NCI-H2196 treated with DMSO at 0.1 percent for 48 hours (cell line): ENCODE results near the gene PPP2R2D.

Experiments
- DNase-seq: peaks from one replicate; lab custom pipeline; 2025; ENCODE audit not compliant: unreplicated experiment; lab: John Stamatoyannopoulos, UW

The PPP2R2D gene

GRCh38 chr10:131886237-131886636, 14.6 kb upstream of the PPP2R2D start:
- no peak for DNase-seq

GRCh38 chr10:131888186-131888604, 12.6 kb upstream of the PPP2R2D start:
- DNase-seq = no peak

GRCh38 chr10:131889755-131890154, 11.1 kb upstream of the PPP2R2D start:
- no peak for DNase-seq

DNA sequence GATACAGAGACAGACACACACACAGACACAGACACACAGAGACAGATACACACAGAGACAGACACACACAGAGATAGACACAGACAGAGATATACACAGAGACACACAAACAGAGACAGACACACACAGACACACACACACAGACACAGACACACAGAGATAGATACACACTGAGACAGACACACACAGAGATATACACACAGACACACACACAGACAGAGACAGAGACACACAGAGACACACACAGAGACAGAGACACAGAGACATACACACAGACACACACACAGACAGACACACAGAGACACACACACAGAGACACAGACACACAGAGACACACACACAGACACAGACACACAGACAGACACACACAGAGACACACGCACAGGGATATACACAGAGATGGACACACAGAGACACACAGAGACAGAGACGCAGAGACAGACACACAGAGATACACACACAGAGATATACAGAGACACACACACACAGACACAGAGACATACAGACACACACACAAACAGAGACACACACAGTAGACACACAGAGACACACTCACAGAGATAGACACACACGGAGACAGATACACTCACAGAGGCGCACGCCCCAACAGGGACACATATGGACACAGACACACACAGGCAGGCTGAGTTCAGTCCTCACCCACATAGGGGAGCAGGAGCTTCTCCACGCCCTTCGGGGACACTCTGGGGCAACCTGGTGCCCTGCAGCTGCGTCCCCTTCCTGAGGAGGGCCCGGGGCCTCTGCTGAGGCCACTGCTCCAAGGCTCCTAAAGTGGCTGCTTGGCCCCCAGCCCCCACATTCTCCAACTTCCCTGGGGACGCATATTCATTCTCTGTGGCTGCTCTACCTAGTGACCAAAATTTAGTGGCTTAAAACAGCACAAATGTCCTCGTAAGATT, 10.3 kb upstream of the PPP2R2D start:
- DNase-seq = no peak

DNA sequence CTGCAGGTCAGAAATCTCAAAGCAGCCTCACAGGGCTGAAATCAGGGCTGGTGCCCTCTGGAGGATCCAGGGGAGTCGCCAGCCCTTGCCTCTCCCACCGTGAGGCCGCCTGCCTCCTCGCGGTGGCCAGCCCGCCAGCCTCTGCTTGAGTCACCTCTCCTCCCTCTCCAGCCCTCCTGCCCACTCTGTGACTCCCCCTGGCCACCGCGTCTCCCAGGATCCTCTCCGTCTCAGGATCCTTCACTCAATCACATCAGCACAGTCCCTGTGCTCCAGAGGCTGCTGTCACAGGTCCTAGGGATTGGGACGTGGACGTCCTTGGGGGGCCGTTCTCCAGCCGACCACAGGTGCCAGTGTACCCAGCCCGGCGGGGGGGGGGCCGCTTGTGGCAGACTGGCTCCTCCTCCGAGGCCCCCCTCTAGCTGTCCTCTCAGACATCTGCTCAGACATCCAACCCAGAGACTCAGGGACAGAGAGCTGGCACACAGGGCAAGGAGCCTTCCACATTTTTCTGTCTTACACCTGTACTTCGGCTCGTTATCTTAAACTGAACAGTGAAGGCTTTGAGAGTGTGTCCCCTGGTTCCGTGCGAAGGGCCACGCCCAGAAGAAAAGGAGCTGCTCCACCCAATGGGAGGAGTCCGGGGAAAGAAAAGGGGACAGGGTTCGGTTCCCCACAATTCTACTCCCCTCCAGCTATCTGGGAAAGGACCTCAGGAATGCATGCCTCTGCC, 9.4 kb upstream of the PPP2R2D start:
- no peak for DNase-seq

DNA sequence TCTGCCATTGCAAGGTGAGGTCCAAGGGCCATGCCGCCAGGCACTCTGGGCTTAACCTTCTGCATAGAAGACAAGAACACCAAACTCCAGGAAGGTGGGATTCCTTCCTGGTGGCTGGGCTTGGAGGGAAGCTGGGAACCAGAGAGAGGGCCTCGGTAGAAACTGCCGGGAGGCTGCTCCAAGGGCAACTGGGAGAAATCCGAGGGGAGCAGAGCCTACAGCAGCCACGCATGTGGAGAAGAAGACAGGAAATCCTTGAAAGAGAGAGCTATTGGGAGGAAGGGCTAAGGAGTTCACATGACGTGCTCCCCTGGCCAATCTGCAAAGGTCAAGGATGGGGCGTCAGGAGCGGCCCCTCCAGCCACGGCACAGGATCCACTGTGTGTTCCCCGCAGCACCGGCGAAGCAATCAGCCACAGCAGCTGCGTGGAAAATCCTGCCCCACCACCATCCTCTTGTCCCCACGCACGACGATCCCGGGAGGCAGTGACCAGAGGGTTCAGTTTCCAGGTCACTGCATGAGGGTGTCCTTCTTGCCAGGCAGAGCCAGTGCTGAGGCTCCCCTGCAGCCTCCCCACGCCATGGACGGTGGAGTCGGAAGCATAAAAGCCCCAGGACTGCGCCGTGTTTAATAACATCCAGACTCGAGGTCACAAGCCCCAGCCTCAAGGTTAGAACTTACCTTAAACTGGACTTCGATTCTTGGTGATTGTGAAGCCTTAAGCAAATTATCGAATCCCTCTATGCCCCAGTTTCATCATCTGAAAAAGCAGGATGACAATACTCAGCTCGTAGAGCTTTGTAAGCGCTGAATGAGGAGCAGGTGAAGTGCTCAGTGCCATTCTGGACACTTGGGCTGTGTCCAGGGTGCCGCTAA, 8.6 kb upstream of the PPP2R2D start:
- DNase-seq = no peak

- no peak for DNase-seq
Measured at GRCh38 chr10:131892806-131893675, 7.8 kb upstream of the PPP2R2D start.

- DNase-seq = no peak
Measured at GRCh38 chr10:131895116-131895515, 5.7 kb upstream of the PPP2R2D start.

DNA sequence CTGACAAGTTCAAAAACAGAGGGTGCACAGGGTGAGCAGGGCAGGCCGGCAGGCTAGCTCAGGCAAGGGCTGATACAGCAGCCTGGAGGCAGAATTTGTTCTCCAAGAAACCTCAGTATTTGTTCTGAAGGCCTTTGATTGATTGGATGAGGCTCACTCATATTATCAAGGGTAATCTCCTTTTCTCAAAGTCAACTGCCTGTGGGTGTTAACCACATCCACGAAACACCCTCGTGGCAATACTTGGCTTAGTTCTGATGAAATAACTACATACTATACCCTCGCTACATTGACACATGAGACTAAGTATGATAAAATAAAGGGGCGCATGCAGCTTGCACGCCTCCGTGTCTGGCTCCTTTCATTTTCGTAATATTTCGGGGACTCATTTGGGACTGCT, 4.4 kb upstream of the PPP2R2D start:
- DNase-seq = no peak

DNA sequence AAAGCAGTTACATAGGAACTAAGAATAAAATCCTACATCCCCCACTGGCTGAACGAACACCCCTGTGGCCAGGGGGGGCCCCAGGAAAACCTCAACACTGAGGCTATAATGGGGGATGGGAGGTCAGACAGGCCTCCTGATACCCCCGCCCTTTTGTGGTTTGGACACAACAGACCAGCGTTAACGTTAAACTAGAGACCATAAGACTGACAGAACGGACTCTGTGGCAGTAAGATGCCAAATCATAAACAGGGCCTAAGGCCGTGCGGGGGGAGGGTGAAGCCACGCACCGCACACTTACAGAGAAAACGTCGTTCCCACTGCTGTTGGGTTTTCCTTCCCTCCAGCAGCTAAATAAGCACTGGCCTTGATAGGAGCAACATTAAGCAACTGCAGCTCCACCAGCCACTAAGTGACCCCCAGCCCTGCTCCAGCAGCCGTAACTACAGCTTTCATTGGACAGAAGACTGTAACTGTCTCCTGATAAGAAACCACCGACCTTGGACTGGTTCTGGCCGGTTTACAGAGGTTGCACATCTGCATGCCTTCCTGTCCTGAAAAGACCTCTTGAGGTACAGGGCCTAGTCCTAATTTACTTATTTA, 3.4 kb upstream of the PPP2R2D start:
- no peak for DNase-seq

DNA sequence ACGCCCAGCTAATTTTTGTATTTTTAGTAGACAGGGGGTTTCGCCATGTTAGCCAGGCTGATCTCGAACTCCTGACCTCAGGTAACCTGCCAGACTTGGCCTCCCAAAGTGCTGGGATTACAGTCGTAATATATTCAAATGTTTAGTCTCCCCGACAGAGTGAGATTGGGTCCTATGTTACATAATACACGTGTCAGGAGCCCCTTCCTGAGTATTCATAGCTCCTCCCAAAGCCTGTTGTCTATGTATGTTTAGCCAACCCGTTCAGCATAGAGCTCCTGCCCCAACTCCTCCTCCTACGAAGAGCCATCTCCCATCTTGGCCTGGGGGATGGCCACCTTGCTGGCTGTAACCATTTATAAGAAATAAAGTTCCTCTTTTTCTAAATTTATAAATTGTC, 2.7 kb upstream of the PPP2R2D start:
- no peak for DNase-seq

- no peak for DNase-seq
Measured at GRCh38 chr10:131898713-131899112, 2.1 kb upstream of the PPP2R2D start.

GRCh38 chr10:131899116-131899690, 1.6 kb upstream of the PPP2R2D start:
- DNase-seq = no peak

DNA sequence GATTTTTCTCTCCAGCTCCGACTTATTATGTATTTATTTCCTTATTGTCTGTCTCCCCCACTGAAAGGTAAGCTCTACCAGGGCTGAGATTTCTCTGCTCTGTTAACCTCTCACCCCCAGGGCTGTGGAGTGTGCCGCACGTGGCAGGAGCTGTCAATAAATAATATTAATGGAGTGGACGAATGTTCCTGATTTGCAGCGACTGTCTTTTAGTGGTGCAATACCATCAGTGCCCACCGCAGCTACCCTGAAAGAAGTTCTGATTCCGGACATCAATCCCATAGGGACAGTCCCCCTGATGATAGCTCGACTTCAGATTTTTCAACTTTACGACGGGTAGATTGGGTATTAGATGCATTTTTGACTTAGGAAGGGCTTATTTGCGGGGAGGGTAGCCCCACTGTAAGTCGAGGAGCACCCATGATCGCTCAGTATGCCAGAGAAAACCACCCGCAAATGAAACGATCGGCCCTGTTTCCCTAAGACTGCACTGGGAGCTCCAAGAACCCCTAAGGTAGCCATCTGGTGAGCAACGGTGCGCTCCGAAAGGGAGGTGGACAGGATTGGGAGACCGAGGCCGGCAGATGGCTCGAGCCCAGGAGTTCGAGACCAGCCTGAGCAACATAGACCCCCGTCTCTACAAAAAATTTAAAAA, 986 bp upstream of the PPP2R2D start:
- DNase-seq = no peak

GRCh38 chr10:131901181-131901829, 497 bp downstream of the PPP2R2D start:
- no peak for DNase-seq

DNA sequence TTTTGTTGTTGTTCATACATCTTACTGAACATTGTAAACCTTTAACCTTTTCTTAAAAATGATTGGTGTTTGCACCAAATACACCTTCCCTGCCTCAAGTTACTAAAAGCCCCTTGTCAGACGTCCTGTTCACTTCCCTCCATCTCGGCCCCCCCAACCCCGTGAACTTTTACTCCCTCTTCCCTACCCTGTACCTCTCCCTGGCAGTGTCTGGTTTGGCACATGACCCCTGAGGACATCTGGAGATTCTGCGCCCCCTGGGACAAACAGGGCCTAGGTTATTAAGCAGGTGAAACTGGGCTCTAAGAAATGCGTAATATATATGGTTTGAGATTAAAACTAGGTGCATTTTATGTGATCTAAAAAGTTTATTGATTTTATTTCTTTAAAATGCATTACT, 1.4 kb downstream of the PPP2R2D start:
- DNase-seq = no peak

GRCh38 chr10:131902691-131903090, 1.9 kb downstream of the PPP2R2D start:
- no peak for DNase-seq

DNA sequence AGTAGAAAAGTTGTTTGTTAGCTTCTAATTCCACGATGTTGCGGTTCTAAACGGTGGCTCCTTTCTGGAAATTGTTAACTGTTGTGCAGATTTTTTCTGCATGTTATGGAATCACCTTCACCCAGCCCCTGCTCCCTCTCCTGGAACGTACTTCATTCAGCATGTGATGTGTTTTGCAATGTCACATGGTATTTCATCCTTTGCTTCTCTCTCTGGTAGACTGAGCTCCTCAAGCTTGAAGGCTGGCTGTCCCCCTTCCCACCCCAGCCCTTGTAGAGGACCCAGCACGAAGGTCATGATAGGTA, 4.4 kb downstream of the PPP2R2D start:
- DNase-seq = no peak
